Panc1 (cell line): Measurements from ENCODE around the gene EIF4G3. TPM values are rescaled to one million over a fixed set of nuclear protein-coding genes. Genes with fewer than 3 reads are reported as not detected.

Source experiments
- ATAC-seq: fragments of 200-7000 bp; cut with Tn5 transposase; 2 replicates; pipeline ENCODE4 v1.9.1; 2020; ENCODE audit warnings: mild to moderate bottlenecking, moderate library complexity
- BruUV-seq: library from RNA; stranded (reverse); fragments of 400-500 nt; replicated peaks from 2 replicates; lab custom pipeline; 2021; lab: Mats Ljungman, UMichigan
- CTCF ChIA-PET: fragments of 300-600 bp; sonication (Branson Sonifier 250); formaldehyde crosslinking; loops from one replicate; lab custom pipeline; 2022; ENCODE audit warnings: antibody characterized with exemption; lab: Charles Lee
- POLR2A ChIA-PET: fragments of 300-600 bp; sonication (Branson Sonifier 250); formaldehyde crosslinking; loops from one replicate; lab custom pipeline; 2022; ENCODE audit warnings: antibody characterized with exemption; lab: Charles Lee
- DNase-seq: peaks from one replicate; pipeline ENCODE4 v3.0.0-alpha.2; 2010; ENCODE audit warnings: low read depth, low spot score
- H3K27ac ChIP-seq: 2 replicates; pipeline ENCODE4 v1.5.1; 2011; ENCODE audit warnings: mild to moderate bottlenecking, low read length, inconsistent platforms
- H3K27me3 ChIP-seq: fragments of 200-500 bp; sonication (Bioruptor generic); 2 replicates; pipeline ENCODE4 v1.6.0; 2014; ENCODE audit warnings: low read length, inconsistent platforms; ENCODE audit not compliant: control insufficient read depth, insufficient read depth
- H3K36me3 ChIP-seq: fragments of 200-500 bp; sonication (Bioruptor generic); 2 replicates; pipeline ENCODE4 v1.5.1; 2014; ENCODE audit warnings: inconsistent platforms, mild to moderate bottlenecking, low read length, moderate library complexity; ENCODE audit not compliant: control insufficient read depth, insufficient read depth
- H3K4me1 ChIP-seq: 2 replicates; pipeline ENCODE4 v1.5.1; 2011; ENCODE audit warnings: inconsistent platforms, mild to moderate bottlenecking, low read length, moderate library complexity; ENCODE audit not compliant: control insufficient read depth, insufficient read depth
- H3K4me3 ChIP-seq, 2 experiments: 2 replicates each; pipeline ENCODE4 v1.5.1; 2011 to 2012; ENCODE audit warnings: low read depth in 2 of 2, low read length in 2 of 2, mild to moderate bottlenecking in 2 of 2, inconsistent platforms in 1 of 2, moderate library complexity in 1 of 2
- H3K9me3 ChIP-seq: fragments of 200-500 bp; sonication (Bioruptor generic); 2 replicates; pipeline ENCODE4 v1.5.1; 2014; ENCODE audit warnings: low read depth, mild to moderate bottlenecking, inconsistent platforms, low read length, moderate library complexity; ENCODE audit not compliant: control insufficient read depth, insufficient read depth
- CTCF ChIP-seq: fragments of 450-650 bp; IDR thresholded peaks from 2 replicates; pipeline ENCODE4 v1.5.1; 2017; ENCODE audit warnings: mild to moderate bottlenecking
- POLR2AphosphoS5 ChIP-seq: IDR thresholded peaks from 2 replicates; pipeline ENCODE4 v1.6.1; 2012; ENCODE audit warnings: mild to moderate bottlenecking, low read depth, low read length, moderate library complexity
- REST ChIP-seq, 2 experiments: IDR thresholded peaks; 2 replicates each; pipeline ENCODE4 v1.6.1; 2011 to 2012; ENCODE audit warnings: low read depth in 2 of 2, control low read depth in 1 of 2, low read length in 1 of 2, mild to moderate bottlenecking in 1 of 2, moderate library complexity in 1 of 2; ENCODE audit not compliant: insufficient read depth in 1 of 2
- SIN3A ChIP-seq: IDR thresholded peaks from 2 replicates; pipeline ENCODE4 v1.6.1; 2012; ENCODE audit warnings: low read depth, mild to moderate bottlenecking, low read length, moderate library complexity, borderline replicate concordance; ENCODE audit not compliant: insufficient read depth
- TCF7L2 ChIP-seq: IDR thresholded peaks from 2 replicates; pipeline ENCODE4 v1.6.1; 2011; ENCODE audit warnings: mild to moderate bottlenecking, low read depth, low read length, inconsistent platforms
- in situ Hi-C: cut with HindIII; loops from 2 replicates; pipeline ENCODE4 v1.10.0; 2016; ENCODE audit warnings: low sequenced_read_pairs, low pct_unique_long_range_greater_than_20kb
- intact Hi-C: fragments of 100-400 bp; cut with micrococcal nuclease; formaldehyde crosslinking; loops from one replicate; pipeline ENCODE4 v1.10.0; 2022; ENCODE audit not compliant: unreplicated experiment
- total RNA-seq: library from RNA; stranded (reverse); gene quantifications from one replicate; pipeline ENCODE4 v1.2.1, GENCODE V29; 2021; ENCODE audit not compliant: unreplicated experiment

EIF4G3 gene
- total RNA-seq, 1 experiment from 2014 or later: 78.6 TPM

- peaks cover 14% of the 10 kb centered on the region for H3K36me3 ChIP-seq
Measured at GRCh38 chr1:20884513-20884912, 292.2 kb downstream of the EIF4G3 start.

GRCh38 chr1:20883766-20884165, 292.9 kb downstream of the EIF4G3 start:
- Histone ChIP-seq H3K4me1 (no peaks in the 10 kb centered on the region; the same call in 1 of the 2 replicates), H3K27me3 (no peaks in the 10 kb centered on the region), H3K4me3 (no peak overlapping the region), H3K27ac (no peak overlapping the region), H3K36me3 (peaks cover 17% of the 10 kb centered on the region), H3K9me3 (no peaks in the 10 kb centered on the region)
- no peak for TF ChIP-seq SIN3A
- TF ChIP-seq TCF7L2: no peak
- TF ChIP-seq CTCF: no peak
- no peak for TF ChIP-seq POLR2AphosphoS5
- TF ChIP-seq REST (IDR thresholded peaks at IDR 0.05; ENCODE audit: insufficient read depth in 1 of 2, low read depth in 2 of 2, low read length in 1 of 2): no peak
- intact Hi-C loops (no loop called here), in situ Hi-C loops (no loop called here)
- no TSS peak for BruUV-seq
- ChIA-PET POLR2A (interaction anchor here (0.7 kb wide), 1 partner anchor 13 kb away, joined by 6 read pairs; no protein-coding TSS in a partner anchor), CTCF (no interaction called here)
- ATAC-seq (no peak), DNase-seq (no peak)

More at GRCh38 chr1:20884513-20884912, 292.2 kb downstream of the EIF4G3 start:
- no peak for ATAC-seq
- BruUV-seq: no TSS peak
- DNase-seq: no peak
- no peaks in the 10 kb centered on the region for H3K27me3 ChIP-seq
- no peak for TF ChIP-seq SIN3A
- no peak for TF ChIP-seq POLR2AphosphoS5
- no peak for TF ChIP-seq REST (IDR thresholded peaks at IDR 0.05; ENCODE audit: insufficient read depth in 1 of 2, low read depth in 2 of 2, low read length in 1 of 2)
- TF ChIP-seq CTCF: no peak
- TF ChIP-seq TCF7L2: no peak
- ChIA-PET POLR2A (no interaction called here), CTCF (no interaction called here)
- H3K4me1 ChIP-seq: no peaks in the 10 kb centered on the region; the same call in 1 of the 2 replicates
- intact Hi-C loops (no loop called here), in situ Hi-C loops (no loop called here)
- H3K4me3 ChIP-seq: no peak overlapping the region
- H3K27ac ChIP-seq: no peak overlapping the region
- no peaks in the 10 kb centered on the region for H3K9me3 ChIP-seq
